ENCODE data around the gene SLC25A2. TPM values are rescaled to one million over a fixed set of nuclear protein-coding genes. Genes with fewer than 3 reads are reported as not detected.
"Not testable (repeated sequence)": the region's sequence is repeated elsewhere in the genome, so short reads cannot be mapped to it uniquely, and the experiment has no call there.

The SLC25A2 gene
- total and polyA plus RNA-seq, 2 donors (not counting 1 experiment from before 2014, with no cell fraction given), result 0.66 TPM; not detected in 1

DNA sequence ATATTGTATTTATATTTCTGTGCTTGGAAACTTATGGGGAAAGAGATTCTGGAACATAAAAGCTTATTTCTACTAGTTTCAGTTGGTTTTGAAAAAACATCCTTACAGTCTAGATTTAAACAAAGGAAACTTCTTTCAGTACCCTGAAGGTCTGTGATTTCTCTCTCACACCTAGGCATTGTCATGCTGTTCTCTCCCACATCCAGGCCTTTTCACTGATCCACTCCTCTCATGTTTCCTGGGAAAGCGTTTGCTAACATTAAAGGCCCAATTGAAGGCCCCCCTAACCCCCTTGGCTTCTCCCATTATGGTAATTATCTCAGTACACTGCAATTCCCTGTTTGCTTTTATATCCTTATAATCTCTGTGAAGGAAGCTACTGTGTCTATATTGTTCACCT, 38.9 kb upstream of the SLC25A2 start:
- Histone ChIP-seq H4K20me1 (ENCODE audit: control insufficient read depth, extremely low read depth, insufficient read depth, low read length) (no peaks in the 10 kb centered on the region), H3K4me3 (replicated peaks in 1 of 4; ENCODE audit: control extremely low read depth in 1 of 4, insufficient read depth in 1 of 4, low read depth in 3 of 4, low read length in 4 of 4) (no peak overlapping the region), H2AFZ (ENCODE audit: low read length) (no peak overlapping the region), H3K4me1 (ENCODE audit: control insufficient read depth, extremely low read depth, insufficient read depth, low read length) (no peaks in the 10 kb centered on the region), H3K79me2 (ENCODE audit: control insufficient read depth, insufficient read depth, low read length) (no peaks in the 10 kb centered on the region), H3K9me3 (ENCODE audit: control insufficient read depth, insufficient read depth, low read depth, low read length) (peaks cover 2% of the 10 kb centered on the region), H3K27ac (ENCODE audit: insufficient read depth, low read length) (no peak overlapping the region), H3K36me3 (ENCODE audit: control insufficient read depth, insufficient read depth, low read length) (no peaks in the 10 kb centered on the region), H3K9ac (ENCODE audit: insufficient read depth, low read length) (no peak overlapping the region), H3K4me2 (ENCODE audit: extremely low read depth, insufficient read depth, low read length) (no peak overlapping the region), H3K27me3 (ENCODE audit: control insufficient read depth, insufficient read depth, low read length) (peaks cover 11% of the 10 kb centered on the region)
- no peak for DNase-seq (ENCODE audit: low read depth in 2 of 2)
- no peak for TF ChIP-seq EZH2 (IDR thresholded peaks at IDR 0.05; ENCODE audit: low read length, missing control alignments)
- TF ChIP-seq, protein P1, sequence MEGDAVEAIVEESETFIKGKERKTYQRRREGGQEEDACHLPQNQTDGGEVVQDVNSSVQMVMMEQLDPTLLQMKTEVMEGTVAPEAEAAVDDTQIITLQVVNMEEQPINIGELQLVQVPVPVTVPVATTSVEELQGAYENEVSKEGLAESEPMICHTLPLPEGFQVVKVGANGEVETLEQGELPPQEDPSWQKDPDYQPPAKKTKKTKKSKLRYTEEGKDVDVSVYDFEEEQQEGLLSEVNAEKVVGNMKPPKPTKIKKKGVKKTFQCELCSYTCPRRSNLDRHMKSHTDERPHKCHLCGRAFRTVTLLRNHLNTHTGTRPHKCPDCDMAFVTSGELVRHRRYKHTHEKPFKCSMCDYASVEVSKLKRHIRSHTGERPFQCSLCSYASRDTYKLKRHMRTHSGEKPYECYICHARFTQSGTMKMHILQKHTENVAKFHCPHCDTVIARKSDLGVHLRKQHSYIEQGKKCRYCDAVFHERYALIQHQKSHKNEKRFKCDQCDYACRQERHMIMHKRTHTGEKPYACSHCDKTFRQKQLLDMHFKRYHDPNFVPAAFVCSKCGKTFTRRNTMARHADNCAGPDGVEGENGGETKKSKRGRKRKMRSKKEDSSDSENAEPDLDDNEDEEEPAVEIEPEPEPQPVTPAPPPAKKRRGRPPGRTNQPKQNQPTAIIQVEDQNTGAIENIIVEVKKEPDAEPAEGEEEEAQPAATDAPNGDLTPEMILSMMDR (conservative IDR thresholded peaks at IDR 0.05 in 1 of 2, IDR thresholded peaks at IDR 0.05 in 1 of 2; ENCODE audit: low read depth in 1 of 2, low read length in 2 of 2), result no peak

DNA sequence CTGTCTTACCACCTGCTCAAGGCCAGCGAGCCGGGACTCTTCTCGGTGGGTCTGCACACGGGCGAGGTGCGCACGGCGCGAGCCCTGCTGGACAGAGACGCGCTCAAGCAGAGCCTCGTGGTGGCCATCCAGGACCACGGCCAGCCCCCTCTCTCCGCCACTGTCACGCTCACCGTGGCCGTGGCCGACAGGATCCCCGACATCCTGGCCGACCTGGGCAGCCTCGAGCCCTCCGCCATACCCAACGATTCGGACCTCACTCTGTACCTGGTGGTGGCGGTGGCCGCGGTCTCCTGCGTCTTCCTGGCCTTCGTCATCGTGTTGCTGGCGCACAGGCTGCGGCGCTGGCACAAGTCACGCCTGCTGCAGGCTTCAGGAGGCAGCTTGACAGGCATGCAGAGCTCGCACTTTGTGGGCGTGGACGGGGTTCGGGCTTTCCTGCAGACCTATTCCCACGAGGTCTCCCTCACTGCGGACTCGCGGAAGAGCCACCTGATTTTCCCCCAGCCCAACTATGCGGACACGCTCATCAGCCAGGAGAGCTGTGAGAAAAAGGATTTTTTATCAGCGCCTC, 37.0 kb upstream of the SLC25A2 start:
- H3K79me2 ChIP-seq (ENCODE audit: control insufficient read depth, insufficient read depth, low read length); DNase-seq (ENCODE audit: low read depth in 2 of 2); H4K20me1 ChIP-seq (ENCODE audit: control insufficient read depth, extremely low read depth, insufficient read depth, low read length); H2AFZ ChIP-seq (ENCODE audit: low read length); H3K9me3 ChIP-seq (ENCODE audit: control insufficient read depth, insufficient read depth, low read depth, low read length); H3K4me1 ChIP-seq (ENCODE audit: control insufficient read depth, extremely low read depth, insufficient read depth, low read length); H3K4me3 ChIP-seq (replicated peaks in 1 of 4; ENCODE audit: control extremely low read depth in 1 of 4, insufficient read depth in 1 of 4, low read depth in 3 of 4, low read length in 4 of 4); H3K36me3 ChIP-seq (ENCODE audit: control insufficient read depth, insufficient read depth, low read length); H3K4me2 ChIP-seq (ENCODE audit: extremely low read depth, insufficient read depth, low read length); H3K9ac ChIP-seq (ENCODE audit: insufficient read depth, low read length); H3K27ac ChIP-seq (ENCODE audit: insufficient read depth, low read length): not testable (repeated sequence)
- H3K27me3 ChIP-seq (ENCODE audit: control insufficient read depth, insufficient read depth, low read length), result peaks cover 11% of the 10 kb centered on the region

DNA sequence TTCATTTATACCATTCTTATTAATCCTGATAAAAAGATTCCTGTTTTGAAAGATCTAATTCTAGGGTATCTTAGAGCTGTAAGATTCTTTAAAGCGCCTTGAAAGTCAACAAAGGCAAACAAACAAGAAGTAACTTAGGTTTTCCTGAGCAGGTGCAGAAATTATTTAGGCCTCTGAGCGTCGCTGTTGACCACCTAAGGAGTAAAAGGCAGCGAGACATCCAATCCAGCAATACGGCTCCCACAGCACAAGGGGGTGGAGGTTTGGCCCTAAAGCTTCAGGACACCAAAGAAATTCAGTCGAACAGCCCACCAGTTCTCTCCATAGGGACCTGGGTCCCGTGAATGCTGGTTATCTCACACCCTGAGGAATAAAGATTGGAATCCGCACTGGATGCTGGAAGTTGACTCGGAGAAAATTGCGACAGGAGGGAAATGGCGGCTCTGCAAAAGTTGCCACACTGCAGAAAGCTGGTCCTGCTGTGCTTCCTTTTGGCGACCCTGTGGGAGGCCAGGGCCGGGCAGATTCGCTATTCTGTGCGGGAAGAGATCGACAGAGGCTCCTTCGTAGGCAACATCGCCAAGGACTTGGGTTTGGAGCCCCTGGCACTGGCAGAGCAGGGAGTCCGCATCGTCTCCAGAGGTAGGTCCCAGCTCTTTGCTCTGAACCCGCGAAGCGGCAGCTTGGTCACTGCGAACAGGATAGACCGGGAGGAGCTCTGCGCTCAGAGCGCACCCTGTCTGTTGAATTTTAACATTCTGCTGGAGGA, 34.9 kb upstream of the SLC25A2 start, which contains the start of gene PCDHGA2:
Gene PCDHGA2 (plus strand): TSS at position 223 of the 769 bp plus-strand sequence.
- peak; percentile 48 to 65 for DNase-seq (ENCODE audit: low read depth in 2 of 2)
- Histone ChIP-seq H3K36me3 (ENCODE audit: control insufficient read depth, insufficient read depth, low read length) (no peaks in the 10 kb centered on the region), H3K4me3 (replicated peaks in 1 of 4; ENCODE audit: control extremely low read depth in 1 of 4, insufficient read depth in 1 of 4, low read depth in 3 of 4, low read length in 4 of 4) (peak within 1 kb of the TSS; percentile 30 to 57 (median 52)), H3K27ac (ENCODE audit: insufficient read depth, low read length) (no peak within 1 kb of the TSS), H3K79me2 (ENCODE audit: control insufficient read depth, insufficient read depth, low read length) (no peaks in the 10 kb centered on the region), H2AFZ (ENCODE audit: low read length) (peak within 1 kb of the TSS; percentile 73), H3K4me1 (ENCODE audit: control insufficient read depth, extremely low read depth, insufficient read depth, low read length) (no peaks in the 10 kb centered on the region), H3K27me3 (ENCODE audit: control insufficient read depth, insufficient read depth, low read length) (peaks cover 5% of the 10 kb centered on the region), H3K4me2 (ENCODE audit: extremely low read depth, insufficient read depth, low read length) (peak within 1 kb of the TSS; percentile 59), H3K9ac (ENCODE audit: insufficient read depth, low read length) (peak within 1 kb of the TSS; percentile 30), H4K20me1 (ENCODE audit: control insufficient read depth, extremely low read depth, insufficient read depth, low read length) (no peaks in the 10 kb centered on the region), H3K9me3 (ENCODE audit: control insufficient read depth, insufficient read depth, low read depth, low read length) (peaks cover 2% of the 10 kb centered on the region)
- TF ChIP-seq, protein P1 (conservative IDR thresholded peaks at IDR 0.05 in 1 of 2, IDR thresholded peaks at IDR 0.05 in 1 of 2; ENCODE audit: low read depth in 1 of 2, low read length in 2 of 2), result peak; percentile 56 to 64
- no peak for TF ChIP-seq EZH2 (IDR thresholded peaks at IDR 0.05; ENCODE audit: low read length, missing control alignments)

DNA sequence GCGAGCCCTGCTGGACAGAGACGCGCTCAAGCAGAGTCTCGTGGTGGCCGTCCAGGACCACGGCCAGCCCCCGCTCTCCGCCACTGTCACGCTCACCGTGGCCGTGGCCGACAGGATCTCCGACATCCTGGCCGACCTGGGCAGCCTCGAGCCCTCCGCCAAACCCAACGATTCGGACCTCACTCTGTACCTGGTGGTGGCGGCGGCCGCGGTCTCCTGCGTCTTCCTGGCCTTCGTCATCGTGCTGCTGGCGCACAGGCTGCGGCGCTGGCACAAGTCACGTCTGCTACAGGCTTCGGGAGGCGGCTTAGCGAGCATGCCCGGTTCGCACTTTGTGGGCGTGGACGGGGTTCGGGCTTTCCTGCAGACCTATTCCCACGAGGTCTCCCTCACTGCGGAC, 28.7 kb upstream of the SLC25A2 start:
- H3K4me2 ChIP-seq (ENCODE audit: extremely low read depth, insufficient read depth, low read length); H3K4me1 ChIP-seq (ENCODE audit: control insufficient read depth, extremely low read depth, insufficient read depth, low read length); H3K9me3 ChIP-seq (ENCODE audit: control insufficient read depth, insufficient read depth, low read depth, low read length); H3K79me2 ChIP-seq (ENCODE audit: control insufficient read depth, insufficient read depth, low read length); DNase-seq (ENCODE audit: low read depth in 2 of 2); H4K20me1 ChIP-seq (ENCODE audit: control insufficient read depth, extremely low read depth, insufficient read depth, low read length); H3K36me3 ChIP-seq (ENCODE audit: control insufficient read depth, insufficient read depth, low read length); H3K27ac ChIP-seq (ENCODE audit: insufficient read depth, low read length); H3K9ac ChIP-seq (ENCODE audit: insufficient read depth, low read length); H2AFZ ChIP-seq (ENCODE audit: low read length); H3K4me3 ChIP-seq (replicated peaks in 1 of 4; ENCODE audit: control extremely low read depth in 1 of 4, insufficient read depth in 1 of 4, low read depth in 3 of 4, low read length in 4 of 4); H3K27me3 ChIP-seq (ENCODE audit: control insufficient read depth, insufficient read depth, low read length): not testable (repeated sequence)
